ENCODE results near the gene SIM2. TPM values are rescaled to one million over a fixed set of nuclear protein-coding genes. Genes with fewer than 3 reads are reported as not detected.

SIM2 gene
- total and polyA plus RNA-seq, 4 donors, result not detected

DNA sequence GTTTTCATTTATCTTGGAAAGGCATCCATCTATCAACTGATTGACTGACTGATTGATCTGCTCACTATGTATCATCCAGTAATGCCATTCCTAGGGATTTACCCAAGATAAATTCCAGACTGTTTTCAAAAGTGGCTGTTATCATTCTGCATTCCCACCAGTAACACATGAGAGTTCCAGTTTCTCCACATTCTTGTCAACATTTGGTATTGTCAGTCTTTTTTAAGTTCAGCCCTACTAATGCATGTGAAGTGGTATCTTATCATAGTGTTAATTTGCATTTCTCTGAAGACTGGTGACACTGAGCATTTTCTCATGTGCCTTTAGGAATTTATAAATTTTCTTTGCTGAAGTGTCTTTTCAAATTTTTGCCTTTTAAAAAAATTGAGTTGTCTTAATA is 99.6 kb downstream of the SIM2 start:
- intact Hi-C loops (cut with DNase I), result no loop called here
- Histone ChIP-seq H3K36me3 (ENCODE audit: control insufficient read depth in 1 of 2, insufficient read depth in 2 of 2, low read length in 1 of 2) (peaks cover 0 to 6% of the 10 kb centered on the region in 2 donors), H3K27ac (ENCODE audit: low read depth in 1 of 2, low read length in 2 of 2) (no peak overlapping the region), H3K4me3 (ENCODE audit: low read length in 2 of 2) (no peak overlapping the region), H3K9me3 (ENCODE audit: control insufficient read depth, low read length) (no peaks in the 10 kb centered on the region), H3K4me1 (ENCODE audit: control insufficient read depth in 1 of 2, insufficient read depth in 2 of 2, low read length in 2 of 2) (no peaks in the 10 kb centered on the region), H3K27me3 (ENCODE audit: control insufficient read depth in 1 of 2, insufficient read depth in 2 of 2, low read length in 1 of 2) (no peaks in the 10 kb centered on the region)
- no peak for ATAC-seq (ENCODE audit: low FRiP score)
- no peak for DNase-seq

Other genes starting within 250 kb of the SIM2 start
- gene CLDN14, start 219.0 kb upstream of the SIM2 start, total RNA-seq, result under 1 TPM in 1 of 2 donors, not detected in 1; 0.42 TPM
- gene CLDN14, start 219.0 kb upstream of the SIM2 start, polyA plus RNA-seq, result under 1 TPM in 1 of 2 donors, not detected in 1; 0.33 TPM